Keratinocyte (primary cell): Measurements from ENCODE around the gene IPMK.

Experiments
- EZH2 ChIP-seq: IDR thresholded peaks from one replicate; pipeline ENCODE4 v1.6.1; 2012; ENCODE audit warnings: inconsistent platforms, mild to moderate bottlenecking, low read length, moderate library complexity
- TF ChIP-seq, protein P1 (sequence below), 3 experiments: IDR thresholded peaks in 1 of 3; conservative IDR thresholded peaks in 1 of 3; optimal IDR thresholded peaks in 1 of 3; 2 replicates in 2 of 3; 3 replicates in 1 of 3; pipeline versions ENCODE3 to v1.5.1; 2011; ENCODE audit warnings: low read length in 3 of 3, mild to moderate bottlenecking in 3 of 3, moderate library complexity in 2 of 3, control low read depth in 1 of 3, inconsistent platforms in 1 of 3; ENCODE audit not compliant: insufficient read depth in 2 of 3; ENCODE audit errors: extremely low read depth in 1 of 3

- TF ChIP-seq, protein P1, sequence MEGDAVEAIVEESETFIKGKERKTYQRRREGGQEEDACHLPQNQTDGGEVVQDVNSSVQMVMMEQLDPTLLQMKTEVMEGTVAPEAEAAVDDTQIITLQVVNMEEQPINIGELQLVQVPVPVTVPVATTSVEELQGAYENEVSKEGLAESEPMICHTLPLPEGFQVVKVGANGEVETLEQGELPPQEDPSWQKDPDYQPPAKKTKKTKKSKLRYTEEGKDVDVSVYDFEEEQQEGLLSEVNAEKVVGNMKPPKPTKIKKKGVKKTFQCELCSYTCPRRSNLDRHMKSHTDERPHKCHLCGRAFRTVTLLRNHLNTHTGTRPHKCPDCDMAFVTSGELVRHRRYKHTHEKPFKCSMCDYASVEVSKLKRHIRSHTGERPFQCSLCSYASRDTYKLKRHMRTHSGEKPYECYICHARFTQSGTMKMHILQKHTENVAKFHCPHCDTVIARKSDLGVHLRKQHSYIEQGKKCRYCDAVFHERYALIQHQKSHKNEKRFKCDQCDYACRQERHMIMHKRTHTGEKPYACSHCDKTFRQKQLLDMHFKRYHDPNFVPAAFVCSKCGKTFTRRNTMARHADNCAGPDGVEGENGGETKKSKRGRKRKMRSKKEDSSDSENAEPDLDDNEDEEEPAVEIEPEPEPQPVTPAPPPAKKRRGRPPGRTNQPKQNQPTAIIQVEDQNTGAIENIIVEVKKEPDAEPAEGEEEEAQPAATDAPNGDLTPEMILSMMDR (optimal IDR thresholded peaks at IDR 0.05 in 1 of 3, IDR thresholded peaks at IDR 0.05 in 1 of 3, conservative IDR thresholded peaks at IDR 0.05 in 1 of 3; ENCODE audit: extremely low read depth in 1 of 3, insufficient read depth in 2 of 3, low read length in 3 of 3), result no peak
- TF ChIP-seq EZH2, result no peak
Observed at GRCh38 chr10:58180666-58181065, 87.0 kb downstream of the IPMK start.
